Type B pancreatic cell (in vitro differentiated cells): ENCODE results near the gene ATP2B1. TPM values are rescaled to one million over a fixed set of nuclear protein-coding genes. Genes with fewer than 3 reads are reported as not detected.

Source experiments
- DNase-seq: peaks from one replicate; pipeline ENCODE4 v3.0.0; 2021; ENCODE audit warnings: mixed read lengths; ENCODE audit not compliant: unreplicated experiment; ENCODE audit errors: extremely low spot score
- H3K27ac Mint-ChIP-seq: 2 replicates; pipeline ENCODE4 v1.8.0; 2021; ENCODE audit warnings: mild to moderate bottlenecking, mixed read lengths
- H3K27me3 Mint-ChIP-seq: 2 replicates; pipeline ENCODE4 v1.8.0; 2021; ENCODE audit warnings: mixed read lengths
- H3K36me3 Mint-ChIP-seq: 2 replicates; pipeline ENCODE4 v1.8.0; 2021; ENCODE audit warnings: mixed read lengths
- H3K4me1 Mint-ChIP-seq: one replicate; pipeline ENCODE4 v1.8.0; 2021; ENCODE audit warnings: mixed read lengths; ENCODE audit not compliant: unreplicated experiment
- H3K4me3 Mint-ChIP-seq: 2 replicates; pipeline ENCODE4 v1.8.0; 2021; ENCODE audit warnings: mild to moderate bottlenecking, mixed read lengths
- H3K9me3 Mint-ChIP-seq: 2 replicates; pipeline ENCODE4 v1.8.0; 2021; ENCODE audit warnings: mixed read lengths
- total RNA-seq: library from RNA; stranded (reverse); gene quantifications from 2 replicates; pipeline ENCODE4 v1.2.1, GENCODE V29; 2021; ENCODE audit warnings: low replicate concordance
- TF ChIP-seq, protein P1 (sequence below): fragments of 200-600 bp; sonication (generic); conservative IDR thresholded peaks from 2 replicates; pipeline ENCODE4 v1.5.0; 2021; ENCODE audit warnings: antibody characterized with exemption, mild to moderate bottlenecking

Gene ATP2B1
- total RNA-seq, 1 donor from 2014 or later: 95.2 TPM

DNA sequence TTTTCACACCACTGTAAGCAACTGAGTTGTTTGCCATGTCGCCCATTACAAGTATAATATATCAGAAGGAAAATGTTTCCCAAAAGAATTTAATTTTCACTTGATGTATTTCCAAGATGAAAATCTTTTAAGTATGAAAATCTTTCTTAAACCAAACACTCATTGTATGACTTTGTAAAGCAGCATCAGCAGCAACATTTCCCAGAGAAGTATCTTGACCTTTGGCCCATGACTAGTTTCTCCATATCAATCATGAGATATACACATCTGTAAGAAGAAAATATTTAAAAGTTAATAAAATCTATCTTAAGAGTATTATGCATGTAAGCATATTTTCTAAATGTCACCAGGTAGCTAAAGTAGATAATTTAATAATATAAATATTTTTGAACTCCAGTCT is 52.8 kb downstream of the ATP2B1 start:
- Mint-ChIP-seq H3K9me3 (no peaks in the 10 kb centered on the region), H3K27me3 (no peaks in the 10 kb centered on the region), H3K4me1 (peaks cover 18% of the 10 kb centered on the region), H3K4me3 (no peak overlapping the region), H3K27ac (no peak overlapping the region), H3K36me3 (peaks cover 21% of the 10 kb centered on the region)
- no peak for DNase-seq
- TF ChIP-seq, protein P1, sequence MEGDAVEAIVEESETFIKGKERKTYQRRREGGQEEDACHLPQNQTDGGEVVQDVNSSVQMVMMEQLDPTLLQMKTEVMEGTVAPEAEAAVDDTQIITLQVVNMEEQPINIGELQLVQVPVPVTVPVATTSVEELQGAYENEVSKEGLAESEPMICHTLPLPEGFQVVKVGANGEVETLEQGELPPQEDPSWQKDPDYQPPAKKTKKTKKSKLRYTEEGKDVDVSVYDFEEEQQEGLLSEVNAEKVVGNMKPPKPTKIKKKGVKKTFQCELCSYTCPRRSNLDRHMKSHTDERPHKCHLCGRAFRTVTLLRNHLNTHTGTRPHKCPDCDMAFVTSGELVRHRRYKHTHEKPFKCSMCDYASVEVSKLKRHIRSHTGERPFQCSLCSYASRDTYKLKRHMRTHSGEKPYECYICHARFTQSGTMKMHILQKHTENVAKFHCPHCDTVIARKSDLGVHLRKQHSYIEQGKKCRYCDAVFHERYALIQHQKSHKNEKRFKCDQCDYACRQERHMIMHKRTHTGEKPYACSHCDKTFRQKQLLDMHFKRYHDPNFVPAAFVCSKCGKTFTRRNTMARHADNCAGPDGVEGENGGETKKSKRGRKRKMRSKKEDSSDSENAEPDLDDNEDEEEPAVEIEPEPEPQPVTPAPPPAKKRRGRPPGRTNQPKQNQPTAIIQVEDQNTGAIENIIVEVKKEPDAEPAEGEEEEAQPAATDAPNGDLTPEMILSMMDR: no peak

DNA sequence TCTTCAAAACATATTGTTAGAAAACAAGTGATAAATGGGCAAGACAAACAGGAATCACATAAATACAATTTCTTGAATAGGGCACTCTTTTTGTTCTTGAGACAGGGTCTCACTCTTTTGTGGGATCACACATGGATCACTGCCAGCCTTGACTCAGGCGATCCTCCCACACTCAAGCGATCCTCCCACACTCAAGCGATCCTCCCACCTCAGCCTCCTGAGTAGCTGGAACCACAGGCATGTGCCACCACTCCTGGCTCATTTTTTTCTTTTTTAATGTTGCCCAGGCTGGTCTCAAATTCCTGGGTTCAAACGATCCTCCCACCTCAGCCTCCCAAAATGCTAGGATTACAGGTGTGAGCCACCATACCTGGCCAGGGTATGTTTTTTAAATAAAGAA is 57.4 kb downstream of the ATP2B1 start:
- H3K4me3 Mint-ChIP-seq: no peak overlapping the region
- DNase-seq: no peak
- H3K36me3 Mint-ChIP-seq: peaks cover 42% of the 10 kb centered on the region
- no peaks in the 10 kb centered on the region for H3K9me3 Mint-ChIP-seq
- TF ChIP-seq, protein P1: no peak
- peaks cover 16% of the 10 kb centered on the region for H3K4me1 Mint-ChIP-seq
- H3K27me3 Mint-ChIP-seq: no peaks in the 10 kb centered on the region
- no peak overlapping the region for H3K27ac Mint-ChIP-seq

GRCh38 chr12:89650239-89650638 is 58.4 kb downstream of the ATP2B1 start:
- no peak for DNase-seq
- TF ChIP-seq, protein P1: no peak
- no peaks in the 10 kb centered on the region for H3K9me3 Mint-ChIP-seq
- H3K27me3 Mint-ChIP-seq: no peaks in the 10 kb centered on the region
- H3K4me1 Mint-ChIP-seq: peaks cover 20% of the 10 kb centered on the region
- no peak overlapping the region for H3K27ac Mint-ChIP-seq
- H3K36me3 Mint-ChIP-seq: peaks cover 49% of the 10 kb centered on the region
- H3K4me3 Mint-ChIP-seq: no peak overlapping the region

GRCh38 chr12:89649820-89650219 is 58.8 kb downstream of the ATP2B1 start:
- H3K36me3 Mint-ChIP-seq: peaks cover 50% of the 10 kb centered on the region
- no peak overlapping the region for H3K27ac Mint-ChIP-seq
- TF ChIP-seq, protein P1: no peak
- no peak for DNase-seq
- no peaks in the 10 kb centered on the region for H3K27me3 Mint-ChIP-seq
- no peak overlapping the region for H3K4me3 Mint-ChIP-seq
- H3K4me1 Mint-ChIP-seq: peaks cover 23% of the 10 kb centered on the region
- H3K9me3 Mint-ChIP-seq: no peaks in the 10 kb centered on the region

DNA sequence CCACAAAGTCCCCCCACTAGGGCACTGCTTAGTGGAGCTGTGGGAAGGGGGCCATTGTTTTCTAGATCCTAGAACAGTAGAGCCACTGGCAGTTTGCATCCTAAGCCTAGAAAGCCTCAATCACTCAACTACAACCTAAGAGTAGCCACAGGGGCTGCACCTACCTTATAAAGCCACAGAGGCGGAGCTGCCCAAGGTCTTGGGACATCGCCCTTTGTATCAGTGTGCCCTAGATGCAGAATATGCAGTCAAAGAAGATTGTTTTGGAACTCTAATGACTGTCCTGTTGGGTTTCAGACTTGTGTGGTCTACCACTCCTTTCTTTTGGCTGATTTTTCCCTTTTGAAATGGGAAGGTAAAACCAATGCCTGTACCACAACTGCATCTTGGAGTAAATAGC is 59.5 kb downstream of the ATP2B1 start:
- peaks cover 29% of the 10 kb centered on the region for H3K4me1 Mint-ChIP-seq
- TF ChIP-seq, protein P1: no peak
- no peak overlapping the region for H3K27ac Mint-ChIP-seq
- DNase-seq: no peak
- no peaks in the 10 kb centered on the region for H3K9me3 Mint-ChIP-seq
- H3K36me3 Mint-ChIP-seq: peaks cover 56% of the 10 kb centered on the region
- H3K27me3 Mint-ChIP-seq: no peaks in the 10 kb centered on the region
- H3K4me3 Mint-ChIP-seq: no peak overlapping the region
